Endothelial cell of umbilical vein (primary cell): ENCODE data around the gene FYN. TPM values are rescaled to one million over a fixed set of nuclear protein-coding genes. Genes with fewer than 3 reads are reported as not detected.

Experiments used
- BruUV-seq: library from RNA; stranded (reverse); fragments of 400-500 nt; replicated peaks from 2 replicates; lab custom pipeline; 2021; lab: Mats Ljungman, UMichigan
- CTCF ChIA-PET: fragments of 300-600, 350-600 bp; sonication (Branson Sonifier 250); formaldehyde crosslinking; loops from one replicate; lab custom pipeline; 2021; ENCODE audit warnings: antibody characterized with exemption, inconsistent platforms; lab: Charles Lee
- POLR2A ChIA-PET: fragments of 300-600, 350-600 bp; sonication (Branson Sonifier 250); formaldehyde crosslinking; loops from one replicate; lab custom pipeline; 2021; ENCODE audit warnings: antibody characterized with exemption, inconsistent platforms; lab: Charles Lee
- DNase-seq: peaks from one replicate; pipeline ENCODE4 v3.0.0-alpha.2; 2011; ENCODE audit warnings: low read depth, low spot score
- FAIRE-seq: peaks from 2 replicates; lab custom pipeline; 2011; peaks lifted over from hg19 to GRCh38; lab: Jason Lieb, UNC
- H2AFZ ChIP-seq: 2 replicates; pipeline ENCODE4 v1.6.0; 2012; ENCODE audit warnings: low read depth, low read length, control low read depth, inconsistent platforms
- H3K27ac ChIP-seq: 2 replicates; pipeline ENCODE4 v1.5.1; 2011; ENCODE audit warnings: low read depth, mild to moderate bottlenecking, control low read depth, low read length, moderate library complexity; ENCODE audit not compliant: insufficient read depth
- H3K27me3 ChIP-seq, 2 experiments: 2 replicates each; pipeline versions ENCODE4 v1.6.0 to v1.6.1; 2011; ENCODE audit warnings: low read length in 2 of 2, mixed read lengths in 1 of 2; ENCODE audit not compliant: control insufficient read depth in 2 of 2, insufficient read depth in 2 of 2
- H3K36me3 ChIP-seq, 2 experiments: 2 replicates in 1 of 2; 3 replicates in 1 of 2; pipeline ENCODE4 v1.5.1; 2011; ENCODE audit warnings: low read length in 2 of 2, mild to moderate bottlenecking in 1 of 2, moderate library complexity in 1 of 2; ENCODE audit not compliant: control insufficient read depth in 2 of 2, insufficient read depth in 2 of 2; ENCODE audit errors: extremely low read depth in 1 of 2
- H3K4me1 ChIP-seq: 3 replicates; pipeline ENCODE4 v1.5.1; 2011; ENCODE audit warnings: mild to moderate bottlenecking, low read length; ENCODE audit not compliant: control insufficient read depth, insufficient read depth; ENCODE audit errors: extremely low read depth
- H3K4me2 ChIP-seq: 2 replicates; pipeline ENCODE4 v1.6.1; 2011; ENCODE audit warnings: low read length, control low read depth, mixed read lengths; ENCODE audit not compliant: insufficient read depth
- H3K4me3 ChIP-seq, 3 experiments: fragments of 200-600 bp in 1 of 3; sonication (generic), shearing (Covaris generic) in 1 of 3; replicated peaks in 1 of 3; 2 replicates each; pipeline ENCODE4 v1.5.1; 2011 to 2016; ENCODE audit warnings: control low read depth in 3 of 3, low read length in 3 of 3, mild to moderate bottlenecking in 2 of 3, inconsistent platforms in 1 of 3, low read depth in 1 of 3, moderate library complexity in 1 of 3; ENCODE audit not compliant: insufficient read depth in 1 of 3
- H3K79me2 ChIP-seq: 2 replicates; pipeline ENCODE4 v1.6.0; 2012; ENCODE audit warnings: low read length, inconsistent platforms; ENCODE audit not compliant: control insufficient read depth, insufficient read depth
- H3K9ac ChIP-seq: replicated peaks from 2 replicates; pipeline ENCODE3; 2011; ENCODE audit warnings: low read length, control low read depth; ENCODE audit not compliant: insufficient read depth; ENCODE audit errors: extremely low read depth
- H3K9me1 ChIP-seq: replicated peaks from 3 replicates; pipeline ENCODE4 v1.6.0; 2011; ENCODE audit warnings: mild to moderate bottlenecking, low read length; ENCODE audit not compliant: control insufficient read depth, insufficient read depth; ENCODE audit errors: extremely low read depth
- H3K9me3 ChIP-seq: replicated peaks from 2 replicates; pipeline ENCODE4 v1.5.1; 2012; ENCODE audit warnings: low read length, inconsistent platforms; ENCODE audit not compliant: control insufficient read depth, insufficient read depth
- H4K20me1 ChIP-seq: replicated peaks from 2 replicates; pipeline ENCODE3; 2011; ENCODE audit warnings: mild to moderate bottlenecking, low read length; ENCODE audit not compliant: control insufficient read depth, insufficient read depth; ENCODE audit errors: extremely low read depth
- CTCF ChIP-seq, 2 donors: IDR thresholded peaks; 1 replicate in 1 of 2; 2 replicates in 1 of 2; pipeline ENCODE4 v1.5.1; 2011; ENCODE audit warnings: low read length in 2 of 2, mild to moderate bottlenecking in 2 of 2, moderate library complexity in 2 of 2, control low read depth in 1 of 2, inconsistent platforms in 1 of 2, low read depth in 1 of 2; ENCODE audit not compliant: insufficient read depth in 1 of 2; ENCODE audit errors: extremely low read depth in 1 of 2
- EZH2 ChIP-seq: IDR thresholded peaks from 2 replicates; pipeline ENCODE4 v1.6.1; 2012; ENCODE audit warnings: borderline replicate concordance, low read depth, mild to moderate bottlenecking, moderate library complexity, low read length, inconsistent platforms; ENCODE audit not compliant: severe bottlenecking
- FOS ChIP-seq: IDR thresholded peaks from 2 replicates; pipeline ENCODE4 v1.6.1; 2011; ENCODE audit warnings: mild to moderate bottlenecking, low read length, moderate library complexity, borderline replicate concordance; ENCODE audit not compliant: insufficient read depth
- GATA2 ChIP-seq: IDR thresholded peaks from 2 replicates; pipeline ENCODE4 v1.7.0; 2011; ENCODE audit warnings: low read depth, mild to moderate bottlenecking, moderate library complexity, mixed read lengths, low read length; ENCODE audit not compliant: insufficient read length, insufficient read depth
- JUN ChIP-seq: IDR thresholded peaks from 2 replicates; pipeline ENCODE4 v1.6.1; 2011; ENCODE audit warnings: borderline replicate concordance, low read depth; ENCODE audit not compliant: insufficient read length, insufficient read depth
- MAX ChIP-seq: IDR thresholded peaks from 2 replicates; pipeline ENCODE4 v1.6.1; 2011; ENCODE audit not compliant: insufficient read depth, insufficient read length
- MYC ChIP-seq: IDR thresholded peaks from one replicate; pipeline ENCODE4 v1.6.1; 2011; ENCODE audit warnings: mild to moderate bottlenecking, low read depth, low read length
- POLR2A ChIP-seq: IDR thresholded peaks from 2 replicates; pipeline ENCODE4 v1.6.1; 2012; ENCODE audit warnings: low read depth, mild to moderate bottlenecking, control low read depth, low read length
- POLR2AphosphoS5 ChIP-seq: IDR thresholded peaks from 2 replicates; pipeline ENCODE4 v1.6.1; 2012; ENCODE audit warnings: low read depth, mild to moderate bottlenecking, control low read depth, low read length, moderate library complexity; ENCODE audit not compliant: insufficient read depth
- dilution Hi-C: fragments of 300-500 bp; cut with MboI; formaldehyde crosslinking; loops from one replicate; pipeline ENCODE4 v1.15.0; 2019; ENCODE audit warnings: low sequenced_read_pairs; ENCODE audit not compliant: extremely low pct_ligation_motif_present
- intact Hi-C: fragments of 100-400 bp; cut with micrococcal nuclease; formaldehyde crosslinking; loops from one replicate; pipeline ENCODE4 v1.10.0; 2022
- polyA plus RNA-seq, 4 experiments: library from polyadenylated mRNA; depleted of rRNA in 3 of 4; stranded (reverse) in 3 of 4; unstranded in 1 of 4; fragments of >200 nt; gene quantifications; 2 replicates each; pipeline versions ENCODE4 v1.2.1 to v1.2.3, GENCODE V29; 2011 to 2012; ENCODE audit warnings: missing spikeins in 1 of 4
- total RNA-seq: library from RNA; stranded (reverse); gene quantifications from 2 replicates; pipeline ENCODE4 v1.2.3, GENCODE V29; 2021

Gene FYN
- total and polyA plus RNA-seq, 2 donors (not counting 3 experiments of a cell fraction or from before 2014, with no cell fraction given) = 69.0 to 143 TPM

GRCh38 chr6:111802015-111802414, 71.2 kb downstream of the FYN start:
- no peak for DNase-seq

GRCh38 chr6:111800821-111801220, 72.4 kb downstream of the FYN start:
- no TSS peak for BruUV-seq
- H3K9ac ChIP-seq = no peak overlapping the region
- CTCF ChIA-PET = no interaction called here
- POLR2A ChIA-PET = no interaction called here
- no peak for FAIRE-seq
- dilution Hi-C loops (no loop called here), intact Hi-C loops (loop anchor here (5.0 kb wide), 2 partner anchors 89 to 241 kb away; no protein-coding TSS in a partner anchor)
- H3K9me1 ChIP-seq = no peaks in the 10 kb centered on the region
- TF ChIP-seq FOS (no peak), EZH2 (no peak), POLR2AphosphoS5 (no peak), MYC (no peak), JUN (no peak), POLR2A (no peak), CTCF (IDR thresholded peaks at IDR 0.05; ENCODE audit: extremely low read depth in 1 of 2, insufficient read depth in 1 of 2, low read depth in 1 of 2, low read length in 2 of 2) (no peak), GATA2 (no peak), MAX (no peak)
- no peak for DNase-seq
- H4K20me1 ChIP-seq = peaks cover 3% of the 10 kb centered on the region
- H3K27me3 ChIP-seq = no peaks in the 10 kb centered on the region
- no peak overlapping the region for H3K4me3 ChIP-seq
- H3K36me3 ChIP-seq = no peaks in the 10 kb centered on the region
- H3K4me1 ChIP-seq = peaks cover 37% of the 10 kb centered on the region
- H3K27ac ChIP-seq = no peak overlapping the region
- peaks cover 1% of the 10 kb centered on the region for H3K79me2 ChIP-seq
- H2AFZ ChIP-seq = no peak overlapping the region
- no peak overlapping the region for H3K4me2 ChIP-seq
- H3K9me3 ChIP-seq = no peaks in the 10 kb centered on the region

More at GRCh38 chr6:111802015-111802414, 71.2 kb downstream of the FYN start:
- no peaks in the 10 kb centered on the region for H3K27me3 ChIP-seq
- H3K9me3 ChIP-seq = no peaks in the 10 kb centered on the region
- ChIA-PET POLR2A (no interaction called here), CTCF (no interaction called here)
- H3K9ac ChIP-seq = no peak overlapping the region
- no peak overlapping the region for H3K4me2 ChIP-seq
- peaks cover 3% of the 10 kb centered on the region for H4K20me1 ChIP-seq
- no peak for FAIRE-seq
- TF ChIP-seq EZH2 = no peak
- H2AFZ ChIP-seq = no peak overlapping the region
- no peaks in the 10 kb centered on the region for H3K9me1 ChIP-seq
- H3K4me3 ChIP-seq = no peak overlapping the region
- H3K27ac ChIP-seq = no peak overlapping the region
- dilution Hi-C loops = no loop called here
- peaks cover 1% of the 10 kb centered on the region for H3K79me2 ChIP-seq
- no TSS peak for BruUV-seq
- intact Hi-C loops = loop anchor here (2.0 to 5.0 kb wide), 3 partner anchors 47 to 240 kb away; no protein-coding TSS in a partner anchor
- H3K4me1 ChIP-seq = peaks cover 45% of the 10 kb centered on the region
- H3K36me3 ChIP-seq = no peaks in the 10 kb centered on the region
